AG04450 (cell line): ENCODE measurements around the gene SMC4. TPM values are rescaled to one million over a fixed set of nuclear protein-coding genes. Genes with fewer than 3 reads are reported as not detected.

Experiments
- CTCF ChIA-PET: fragments of 300-600, 350-600 bp; formaldehyde crosslinking; extraction: SDS; loops from one replicate; lab custom pipeline; 2022; ENCODE audit warnings: antibody characterized with exemption, inconsistent platforms; lab: Charles Lee
- POLR2A ChIA-PET: fragments of 350-600 bp; formaldehyde crosslinking; extraction: SDS; loops from one replicate; lab custom pipeline; 2021; ENCODE audit warnings: antibody characterized with exemption, inconsistent platforms; lab: Yijun Ruan, JAX
- DNase-seq: peaks from one replicate; pipeline ENCODE4 v3.0.0-alpha.2; 2011; ENCODE audit warnings: low read depth, low spot score
- H3K27ac ChIP-seq: one replicate; pipeline ENCODE4 v1.5.1; 2012; ENCODE audit warnings: low read depth, low read length, control low read depth
- H3K27me3 ChIP-seq: one replicate; pipeline ENCODE4 v1.6.0; 2012; ENCODE audit warnings: low read length; ENCODE audit not compliant: control insufficient read depth, insufficient read depth
- H3K4me3 ChIP-seq: 2 replicates; pipeline ENCODE4 v1.5.1; 2011; ENCODE audit warnings: mild to moderate bottlenecking, low read depth, low read length, control low read depth
- H3K9me3 ChIP-seq: 2 replicates; pipeline ENCODE4 v1.5.1; 2012; ENCODE audit warnings: low read length; ENCODE audit not compliant: control insufficient read depth, insufficient read depth
- CTCF ChIP-seq: IDR thresholded peaks from 2 replicates; pipeline ENCODE4 v1.5.1; 2011; ENCODE audit warnings: low read depth, low read length, control low read depth, inconsistent platforms
- polyA plus RNA-seq: library from polyadenylated mRNA; depleted of rRNA; stranded (reverse); fragments of >200 nt; gene quantifications from 2 replicates; pipeline ENCODE4 v1.2.3, GENCODE V29; 2011

The SMC4 gene
- polyA plus RNA-seq, 1 experiment, result 42.0 TPM

GRCh38 chr3:160477750-160478149, 78.3 kb downstream of the SMC4 start:
- H3K27ac ChIP-seq, result no peak overlapping the region
- CTCF ChIA-PET, result no interaction called here

GRCh38 chr3:160478338-160478737, 78.9 kb downstream of the SMC4 start:
- no peak overlapping the region for H3K4me3 ChIP-seq
- no peaks in the 10 kb centered on the region for H3K9me3 ChIP-seq
- peak; percentile 17; the same call in 1 of the 2 replicates for TF ChIP-seq CTCF
- DNase-seq, result peak; percentile 16
- no peaks in the 10 kb centered on the region for H3K27me3 ChIP-seq
- ChIA-PET CTCF (no interaction called here), POLR2A (interaction anchor here (0.5 to 0.9 kb wide), 4 partner anchors 9 to 40 kb away, joined by 3 to 5 read pairs (median 4); partner anchors contain the start of gene TRIM59)
- peak overlapping the region; percentile 21 for H3K27ac ChIP-seq

More at GRCh38 chr3:160477750-160478149, 78.3 kb downstream of the SMC4 start:
- Histone ChIP-seq H3K4me3 (no peak overlapping the region), H3K9me3 (no peaks in the 10 kb centered on the region), H3K27me3 (no peaks in the 10 kb centered on the region)
- POLR2A ChIA-PET, result interaction anchor here (0.5 to 0.9 kb wide), 4 partner anchors 9 to 40 kb away, joined by 3 to 5 read pairs (median 4); partner anchors contain the start of gene TRIM59
- TF ChIP-seq CTCF, result no peak
- DNase-seq, result no peak

GRCh38 chr3:160479376-160479775, 79.9 kb downstream of the SMC4 start:
- H3K27me3 ChIP-seq, result no peaks in the 10 kb centered on the region
- H3K27ac ChIP-seq, result peak overlapping the region; percentile 12
- CTCF ChIA-PET, result no interaction called here
- TF ChIP-seq CTCF, result no peak
- H3K4me3 ChIP-seq, result no peak overlapping the region
- DNase-seq, result no peak
- POLR2A ChIA-PET, result no interaction called here
- no peaks in the 10 kb centered on the region for H3K9me3 ChIP-seq

- ChIA-PET CTCF (no interaction called here), POLR2A (no interaction called here)
- DNase-seq, result no peak
- H3K27ac ChIP-seq, result no peak overlapping the region
- H3K4me3 ChIP-seq, result no peak overlapping the region
- no peaks in the 10 kb centered on the region for H3K9me3 ChIP-seq
- no peak for TF ChIP-seq CTCF
- no peaks in the 10 kb centered on the region for H3K27me3 ChIP-seq
Observed at GRCh38 chr3:160480931-160481330, 81.5 kb downstream of the SMC4 start.

GRCh38 chr3:160481856-160482255, 82.4 kb downstream of the SMC4 start:
- POLR2A ChIA-PET, result no interaction called here
- DNase-seq, result no peak
- TF ChIP-seq CTCF, result no peak
- H3K9me3 ChIP-seq, result no peaks in the 10 kb centered on the region
- H3K27me3 ChIP-seq, result no peaks in the 10 kb centered on the region
- H3K4me3 ChIP-seq, result no peak overlapping the region
- CTCF ChIA-PET, result interaction anchor here (1.0 kb wide), 1 partner anchor 90 kb away, joined by 4 read pairs; no protein-coding TSS in a partner anchor
- H3K27ac ChIP-seq, result no peak overlapping the region
